Activated CD8-positive, alpha-beta memory T cell treated with anti-CD3 and anti-CD28 coated beads for 48 hours (primary cell): Measurements from ENCODE around the gene ZNF626.
"Not testable (repeated sequence)": the region's sequence is repeated elsewhere in the genome, so short reads cannot be mapped to it uniquely, and the experiment has no call there.

Experiments
- DNase-seq, 3 experiments: peaks; one replicate each; pipeline ENCODE4 v3.0.0-alpha.2; 2020; ENCODE audit warnings: low read depth in 2 of 3, low spot score in 2 of 3

Gene ZNF626

DNA sequence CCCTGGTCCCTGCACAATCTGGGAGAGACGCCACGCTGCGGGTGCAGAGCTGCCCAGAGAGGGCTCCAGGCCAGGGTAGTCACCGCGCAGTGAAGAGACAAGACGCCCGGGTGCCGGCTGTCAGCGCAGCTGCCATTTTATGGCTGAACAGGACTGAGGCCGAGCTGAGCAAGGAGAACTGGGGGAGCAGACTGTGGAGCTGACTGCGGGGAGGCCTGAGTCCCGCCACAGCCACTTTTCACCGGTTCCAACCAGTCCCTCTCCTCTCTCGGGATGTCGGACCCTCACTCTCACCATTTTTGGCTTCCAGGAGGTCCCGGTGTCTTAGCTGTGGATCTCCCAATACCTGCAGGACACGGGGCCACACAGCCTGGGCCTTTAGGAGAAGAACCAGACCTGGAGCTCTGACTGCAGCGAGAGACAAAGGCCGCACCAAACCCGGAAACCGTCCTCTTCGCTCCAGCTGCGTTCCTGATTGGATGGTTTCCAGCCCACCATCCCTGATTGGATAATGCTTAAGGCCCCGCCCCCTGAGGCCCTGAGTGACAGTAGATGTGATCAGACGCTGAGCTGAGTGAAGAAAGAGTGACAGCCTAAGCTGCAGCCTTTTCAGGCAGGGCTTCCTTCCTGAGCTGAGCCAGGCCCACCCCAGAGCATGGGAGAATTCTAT lies at the start of gene ZNF626:
Gene ZNF626 (minus strand): TSS at position 422 of the 670 bp plus-strand sequence. CDS start 125 bp downstream, at position 297.
- DNase-seq: peak; percentile 68 to 75 (median 70)

DNA sequence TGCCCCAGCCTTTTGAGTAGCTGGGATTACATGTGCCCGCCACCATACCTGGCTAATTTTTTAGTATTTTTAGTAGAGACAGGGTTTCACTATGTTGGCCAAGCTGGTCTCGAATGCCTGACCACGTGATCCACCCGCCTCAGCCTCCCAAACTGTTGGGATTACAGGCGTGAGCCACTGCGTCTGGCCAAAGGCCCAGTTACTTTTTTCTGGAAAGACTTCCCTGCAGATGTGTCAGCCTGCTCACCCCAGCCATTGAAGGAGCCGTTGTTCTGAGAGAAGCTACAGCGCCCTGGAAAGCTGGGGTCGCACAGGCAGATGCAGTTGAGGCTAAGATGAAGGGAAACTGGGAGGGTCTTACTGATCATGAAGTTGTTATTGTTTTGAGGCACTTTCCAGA lies 7.9 kb upstream of the ZNF626 start:
- DNase-seq: no peak

DNA sequence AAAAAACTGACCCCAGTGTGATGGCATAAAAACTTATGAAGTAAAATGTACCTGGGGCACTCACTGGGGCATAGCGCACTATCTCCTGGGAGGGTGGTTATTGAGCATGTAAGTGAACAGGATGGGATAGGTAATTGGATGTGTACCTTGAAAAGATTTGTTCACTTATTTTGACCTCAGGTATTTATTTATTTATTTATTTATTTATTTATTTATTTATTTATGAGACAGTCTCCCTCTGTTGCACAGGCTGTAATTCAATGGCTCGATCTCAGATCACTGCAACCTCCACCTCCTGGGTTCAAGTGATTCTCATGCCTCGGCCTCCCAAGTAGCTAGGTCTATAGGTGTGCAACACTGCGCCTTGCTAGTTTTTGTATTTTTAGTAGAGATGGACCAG lies 5.9 kb upstream of the ZNF626 start:
- no peak for DNase-seq

DNA sequence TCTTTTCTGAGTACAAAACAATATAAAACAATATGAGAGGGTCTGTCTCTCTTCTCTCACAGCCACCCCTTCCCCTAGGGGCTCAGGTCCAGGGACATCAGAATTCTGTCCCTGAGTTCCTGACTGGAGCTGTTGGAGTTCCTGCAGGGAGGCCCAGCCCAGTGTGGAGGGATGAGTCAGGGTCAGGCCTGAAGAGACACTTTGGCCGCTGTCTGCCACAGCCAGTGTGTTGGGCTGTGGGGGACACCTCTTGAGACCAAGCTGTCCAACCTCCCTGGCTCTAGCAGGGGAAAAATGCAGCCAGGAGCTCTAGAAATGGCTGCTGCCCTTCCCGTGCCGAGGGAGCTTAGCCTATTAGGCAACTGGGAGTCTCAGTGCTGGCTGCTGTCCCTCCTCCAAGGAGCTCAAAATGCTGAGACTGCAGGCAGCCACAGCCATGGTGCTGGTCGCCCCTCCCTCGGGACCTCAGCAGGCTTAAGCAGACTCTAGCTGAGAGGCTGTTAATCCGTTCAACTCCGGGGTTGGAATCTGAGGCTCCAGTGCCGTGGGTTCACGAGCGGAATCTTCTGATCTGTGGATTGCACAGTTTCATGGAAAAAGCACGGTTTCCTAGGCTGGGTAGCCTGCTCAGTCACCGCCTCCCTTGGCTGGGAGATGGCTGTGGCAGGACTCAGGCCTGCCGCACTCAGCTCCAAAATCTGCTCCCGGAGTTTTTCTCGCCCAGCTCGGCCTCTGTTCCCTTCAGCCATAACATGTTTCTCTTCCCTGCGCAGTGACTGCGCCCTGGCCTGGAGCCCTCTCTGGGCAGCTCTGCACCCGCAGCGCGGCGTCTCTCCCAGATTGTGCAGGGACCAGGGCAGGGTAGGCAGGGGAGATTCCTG lies 3.8 kb upstream of the ZNF626 start:
- no peak for DNase-seq

DNA sequence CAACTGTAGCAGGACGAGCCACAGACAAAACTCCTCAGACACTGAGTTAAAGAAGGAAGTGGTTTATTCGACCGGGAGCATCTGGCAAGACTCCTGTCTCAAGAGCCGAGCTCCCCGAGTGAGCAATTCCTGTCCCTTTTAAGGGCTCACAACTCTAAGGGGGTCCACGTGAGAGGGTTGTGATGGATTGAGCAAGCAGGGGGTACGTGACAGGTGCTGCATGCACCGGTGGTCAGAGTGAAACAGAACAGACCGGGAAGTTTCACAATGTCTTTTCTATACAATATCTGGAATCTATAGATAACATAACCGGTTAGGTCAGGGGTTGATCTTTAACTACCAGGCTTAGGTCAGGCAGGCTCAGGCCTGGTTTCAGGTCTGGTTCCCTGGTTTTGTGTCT lies 3.1 kb upstream of the ZNF626 start:
- DNase-seq: not testable (repeated sequence)

DNA sequence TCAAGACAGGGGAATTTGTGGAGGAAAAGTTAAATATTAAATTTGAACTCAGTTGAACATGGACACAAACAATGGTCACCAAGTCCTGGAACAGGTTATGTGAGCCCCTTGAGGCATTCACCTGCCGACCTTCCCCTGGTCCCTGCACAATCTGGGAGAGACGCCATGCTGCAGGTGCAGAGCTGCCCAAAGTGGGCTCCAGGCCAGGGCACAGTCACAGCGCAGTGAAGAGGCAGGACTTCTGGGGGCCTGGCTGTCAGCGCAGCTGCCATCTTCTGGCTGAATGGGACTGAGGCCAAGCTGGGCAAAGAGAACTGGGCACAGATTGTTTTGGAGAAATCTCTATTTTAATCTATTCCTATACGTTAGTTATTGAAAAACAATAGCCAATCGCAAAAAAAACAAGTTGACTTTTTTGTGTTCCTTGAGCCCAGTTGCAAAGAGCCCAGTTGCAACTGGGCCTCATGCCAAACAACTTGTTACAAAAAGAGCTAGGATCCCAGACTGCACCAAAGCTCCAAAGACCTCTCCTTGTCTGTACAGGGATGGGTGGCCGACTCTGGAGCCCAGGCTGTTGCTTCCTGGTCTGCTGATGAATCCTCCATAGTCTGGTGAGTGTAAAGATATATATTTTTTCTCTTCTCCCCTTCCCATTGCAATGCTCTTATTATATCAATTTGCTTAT lies 1.2 kb upstream of the ZNF626 start:
- no peak for DNase-seq

DNA sequence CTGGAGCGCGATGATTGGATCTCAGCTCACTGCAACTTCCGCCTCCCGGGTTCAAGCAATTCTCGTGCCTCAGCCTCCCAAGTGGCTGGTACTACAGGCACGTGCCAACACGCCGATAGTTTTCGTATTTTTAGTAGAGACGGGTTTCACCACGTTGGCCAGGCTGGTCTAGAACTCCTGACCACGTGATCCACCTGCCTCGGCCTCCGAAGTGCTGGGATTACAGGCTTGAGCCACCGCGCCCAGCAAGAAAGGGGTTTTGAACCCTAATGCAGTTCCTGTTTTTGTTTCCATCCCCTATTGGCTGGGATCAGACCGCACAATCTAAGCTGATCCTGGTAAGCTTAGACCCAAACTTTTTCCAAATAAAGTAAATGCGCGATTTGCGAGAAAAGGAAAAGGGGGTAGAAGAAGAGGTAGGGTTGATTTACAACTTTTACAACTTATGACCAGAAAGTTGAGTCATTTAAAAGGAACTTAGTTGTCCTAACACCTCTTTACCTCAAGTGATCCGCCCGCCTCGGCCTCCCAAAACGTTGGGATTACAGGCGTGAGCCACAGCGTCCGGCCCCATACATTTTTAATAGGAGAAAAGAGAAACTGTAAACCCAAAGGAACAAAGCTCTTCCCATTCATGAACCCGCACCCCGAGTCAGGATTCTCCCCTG lies 764 bp downstream of the ZNF626 start:
- no peak for DNase-seq

DNA sequence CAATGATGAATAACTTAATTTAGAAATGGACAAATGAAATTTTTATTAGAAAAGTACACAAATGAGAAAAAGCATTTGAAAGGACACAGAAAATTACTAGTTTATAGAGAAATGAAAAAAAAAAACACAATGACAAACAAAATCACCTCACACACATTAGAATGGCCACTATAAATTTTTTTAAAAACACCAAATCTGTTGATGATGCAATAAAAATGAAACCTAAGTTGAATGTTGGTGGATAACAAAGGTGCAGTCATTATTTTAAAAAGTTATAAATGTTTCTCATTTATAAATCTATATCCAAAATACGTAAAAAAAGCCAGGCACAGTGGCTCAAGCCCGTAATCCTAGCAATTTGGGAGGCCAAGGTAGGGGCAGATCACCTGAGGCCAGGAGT lies 20.8 kb downstream of the ZNF626 start:
- DNase-seq: no peak

DNA sequence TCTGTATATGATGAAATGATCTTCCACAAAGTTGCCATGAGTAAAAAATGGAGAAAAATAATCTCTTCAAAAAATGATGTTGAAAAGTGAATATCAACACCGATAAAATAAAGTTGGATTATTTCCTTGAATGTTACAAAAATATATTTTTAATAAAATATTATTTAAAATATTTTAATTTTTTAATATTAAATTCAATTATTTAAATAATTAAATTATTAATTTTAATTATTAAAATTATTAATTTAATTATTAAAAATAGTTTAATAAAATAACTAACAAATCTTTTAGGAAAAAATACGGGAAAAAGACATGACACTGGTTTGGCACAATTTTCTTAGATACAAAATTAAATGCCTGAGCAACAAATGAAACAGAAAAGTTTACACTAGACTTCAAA lies 21.3 kb downstream of the ZNF626 start:
- no peak for DNase-seq

DNA sequence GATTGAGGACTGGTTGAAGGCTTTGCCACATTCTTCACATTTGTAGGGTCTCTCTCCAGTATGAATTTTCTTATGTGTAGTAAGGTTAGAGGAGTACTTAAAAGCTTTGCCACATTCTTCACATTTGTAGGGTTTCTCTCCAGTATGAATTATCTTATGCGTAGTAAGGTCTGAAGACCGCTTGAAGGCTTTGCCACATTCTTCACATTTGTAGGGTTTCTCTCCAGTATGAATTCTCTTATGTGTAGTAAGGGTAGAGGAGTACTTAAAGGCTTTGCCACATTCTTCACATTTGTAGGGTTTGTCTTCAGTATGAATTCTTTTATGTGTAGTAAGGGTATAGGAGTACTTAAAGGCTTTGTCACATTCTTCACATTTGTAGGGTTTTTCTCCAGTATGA lies 36.8 kb downstream of the ZNF626 start:
- not testable (repeated sequence) for DNase-seq

DNA sequence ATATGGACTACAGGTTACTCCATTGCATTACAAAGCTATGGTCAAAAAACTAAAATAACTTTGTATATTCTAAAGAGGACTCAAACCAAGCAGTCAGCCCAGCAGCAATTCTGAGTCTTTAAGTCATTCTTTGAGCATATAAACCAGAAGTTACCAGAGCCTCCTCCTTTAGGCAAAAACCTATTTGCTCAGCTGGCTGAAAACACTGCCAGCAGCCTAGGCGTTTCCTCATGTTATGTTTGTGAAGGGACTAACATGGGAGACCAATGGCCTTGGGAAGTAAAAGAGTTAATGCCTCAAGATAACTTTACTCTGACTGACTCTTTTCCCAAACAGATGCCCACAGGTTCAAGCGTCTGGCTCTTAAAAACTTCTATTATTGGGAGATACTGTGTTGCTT lies 45.3 kb downstream of the ZNF626 start:
- no peak for DNase-seq

DNA sequence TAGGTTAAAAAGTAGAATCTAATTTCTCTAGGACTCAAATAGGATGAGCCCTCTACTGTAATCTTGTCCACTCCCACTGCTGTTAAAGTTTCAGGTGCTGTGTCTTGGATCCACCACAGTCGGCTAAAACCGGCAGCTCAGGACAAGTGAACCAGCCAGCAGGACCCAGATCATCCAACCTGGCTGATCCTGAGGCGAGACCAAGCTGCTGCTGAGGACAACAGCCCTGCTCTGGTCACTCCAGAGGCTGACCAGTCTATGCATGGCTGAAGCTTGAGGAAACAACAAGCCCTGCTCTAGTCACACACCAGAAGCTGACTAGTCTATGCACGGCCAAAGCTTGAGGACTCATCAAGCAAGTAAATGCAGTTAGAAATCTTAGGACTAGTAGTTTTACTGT lies 46.4 kb downstream of the ZNF626 start:
- DNase-seq: not testable (repeated sequence)

DNA sequence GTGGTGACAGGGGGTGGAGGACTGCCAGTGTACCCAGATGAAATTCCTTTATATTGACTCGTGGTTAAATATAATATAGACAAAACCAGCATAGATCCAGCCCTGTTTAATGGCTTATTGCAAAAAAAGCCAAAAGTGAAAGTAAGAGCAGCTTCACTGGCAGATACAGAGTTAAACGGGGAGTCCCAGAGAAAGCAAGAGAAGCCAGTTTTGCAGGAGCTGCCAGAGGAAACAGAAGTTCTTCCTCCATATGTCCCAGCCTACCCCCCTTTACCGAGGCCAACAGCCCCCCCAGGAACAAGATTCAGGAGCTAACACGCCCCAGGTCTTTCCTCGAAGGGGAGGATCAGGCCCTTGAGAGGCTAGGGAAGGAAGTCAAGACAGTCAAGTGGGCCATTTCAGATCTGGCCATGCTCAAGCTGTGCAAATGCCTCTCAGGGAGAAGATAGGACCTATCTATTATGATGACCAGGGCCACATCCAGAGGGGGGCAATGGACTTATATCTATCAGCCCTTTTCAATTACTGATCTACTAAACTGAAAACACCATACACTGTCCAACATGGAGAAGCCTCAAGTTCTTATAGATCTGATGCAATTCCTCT lies 48.6 kb downstream of the ZNF626 start:
- no peak for DNase-seq

DNA sequence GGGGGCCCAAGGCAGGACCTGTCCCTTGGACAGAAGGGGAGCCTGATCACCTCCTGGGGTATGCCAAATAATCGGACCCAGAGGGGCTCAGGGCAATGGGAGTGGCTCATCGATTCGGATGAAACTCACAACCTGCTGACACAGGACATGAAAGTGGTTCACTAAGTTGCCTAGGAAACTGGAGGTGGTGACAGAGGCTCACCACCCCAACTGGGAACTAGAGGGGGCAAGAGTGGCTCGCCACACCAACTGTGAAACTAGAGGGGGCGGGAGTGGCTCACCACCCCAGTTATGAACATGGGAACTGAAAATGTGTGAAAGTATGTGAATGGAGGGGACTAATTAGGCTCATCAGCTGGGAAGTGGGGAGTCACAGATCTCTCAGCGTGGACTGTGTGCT lies 49.5 kb downstream of the ZNF626 start:
- DNase-seq: no peak

DNA sequence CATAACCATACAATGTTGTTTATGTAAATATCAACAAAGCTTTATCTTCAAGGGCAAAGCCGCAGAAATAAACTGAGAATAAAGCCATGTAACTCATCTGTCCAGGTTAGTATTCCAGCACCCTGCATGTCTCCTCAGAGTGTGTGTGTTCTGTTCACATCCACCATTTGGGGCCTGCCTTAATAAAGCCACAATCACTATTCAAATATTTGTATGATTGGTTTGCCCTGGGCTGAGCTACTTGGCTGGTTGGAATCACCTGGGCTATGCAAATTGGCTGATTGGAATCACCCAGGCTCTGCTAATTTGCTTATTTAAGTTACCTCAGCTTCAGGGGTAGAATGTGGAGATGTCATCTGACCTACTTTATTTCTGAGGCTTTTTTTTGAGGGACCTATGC lies 53.4 kb downstream of the ZNF626 start:
- no peak for DNase-seq
